Heart left ventricle (tissue), 13 donors: ENCODE results near the gene STK33.

Experiments used
- POLR2A ChIP-seq, 2 donors: fragments of 450-650 bp; IDR thresholded peaks; one replicate each; pipeline ENCODE4 v1.6.1; 2017; ENCODE audit warnings: antibody characterized with exemption in 2 of 2, mild to moderate bottlenecking in 2 of 2, moderate library complexity in 2 of 2
- TF ChIP-seq, protein P1 (sequence below), 12 donors: fragments of 200-600 bp; sonication (generic) in 4 of 12; IDR thresholded peaks; one replicate each; pipeline versions ENCODE4 v1.5.0 to v1.8.0; 2018 to 2022; ENCODE audit warnings: antibody characterized with exemption in 12 of 12, mild to moderate bottlenecking in 5 of 12
- donor health status: ischemic (EF 13 %, LVEDD 7.1; RV severe dilation, severe dysfunction).
- donor health status: DM: no; HTN: yes; CAD: no.
- donor health status: DM: no; HTN: no; CAD: no.
- donor health status: ischemic (EF 25% LVEDD 6.9; RV normal size, moderate dysfunction).
- donor health status: ischemic (EF 25% LVEDD 5.7; RV mildly dilated, moderate dysfunction).
- donor health status: ischemic (EF 35%, LVEDD 5.7; RV mildly dilated, moderate dysfunction).
- donor health status: nonischemic (EF 11% LVEDD 7.7; RV severe dilation, severe dysfunction).
- donor health status: DM: yes; HTN: yes; CAD: no.
- donor health status: PGD.
- donor health status: ischemic (EF 29% LVEDD 5.4; RV normal size, mild dysfunction).
- donor health status: nonischemic (EF 23%, LVEDD 6.1; RV moderate dilation, normal function).

DNA sequence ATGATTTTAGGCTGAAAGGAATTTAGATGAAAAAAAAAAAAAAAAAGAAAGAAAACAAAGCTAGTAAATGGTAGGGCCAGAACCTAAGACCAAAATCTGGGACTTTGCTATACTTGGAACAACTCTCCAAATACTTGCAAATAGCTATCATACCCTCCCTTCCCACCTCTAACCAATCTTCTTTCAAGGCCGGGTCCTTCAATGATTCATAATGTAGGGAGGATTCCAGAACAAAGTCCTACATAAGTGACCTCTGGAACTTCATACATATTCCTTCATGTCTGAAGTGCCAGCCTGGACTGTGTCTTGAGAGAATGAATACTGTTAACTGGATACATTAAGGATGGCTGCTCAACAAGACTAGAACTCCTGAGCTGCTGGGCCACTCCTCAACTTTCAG, 9.9 kb downstream of the STK33 start:
- TF ChIP-seq, protein P1, sequence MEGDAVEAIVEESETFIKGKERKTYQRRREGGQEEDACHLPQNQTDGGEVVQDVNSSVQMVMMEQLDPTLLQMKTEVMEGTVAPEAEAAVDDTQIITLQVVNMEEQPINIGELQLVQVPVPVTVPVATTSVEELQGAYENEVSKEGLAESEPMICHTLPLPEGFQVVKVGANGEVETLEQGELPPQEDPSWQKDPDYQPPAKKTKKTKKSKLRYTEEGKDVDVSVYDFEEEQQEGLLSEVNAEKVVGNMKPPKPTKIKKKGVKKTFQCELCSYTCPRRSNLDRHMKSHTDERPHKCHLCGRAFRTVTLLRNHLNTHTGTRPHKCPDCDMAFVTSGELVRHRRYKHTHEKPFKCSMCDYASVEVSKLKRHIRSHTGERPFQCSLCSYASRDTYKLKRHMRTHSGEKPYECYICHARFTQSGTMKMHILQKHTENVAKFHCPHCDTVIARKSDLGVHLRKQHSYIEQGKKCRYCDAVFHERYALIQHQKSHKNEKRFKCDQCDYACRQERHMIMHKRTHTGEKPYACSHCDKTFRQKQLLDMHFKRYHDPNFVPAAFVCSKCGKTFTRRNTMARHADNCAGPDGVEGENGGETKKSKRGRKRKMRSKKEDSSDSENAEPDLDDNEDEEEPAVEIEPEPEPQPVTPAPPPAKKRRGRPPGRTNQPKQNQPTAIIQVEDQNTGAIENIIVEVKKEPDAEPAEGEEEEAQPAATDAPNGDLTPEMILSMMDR (IDR thresholded peaks at IDR 0.05): no peak
- TF ChIP-seq POLR2A (IDR thresholded peaks at IDR 0.05): no peak
